ENCODE measurements around the gene FOXP1. TPM values are rescaled to one million over a fixed set of nuclear protein-coding genes. Genes with fewer than 3 reads are reported as not detected.

FOXP1 gene
- total and polyA plus RNA-seq, 2 of the 13 experiments (the other 11 are each of a cell fraction or from before 2014, with no cell fraction given), result 40.4 to 59.0 TPM

GRCh38 chr3:71152892-71153265 is 430.6 kb downstream of the FOXP1 start (continued):
- TF ChIP-seq ZSCAN29 (CRISPR knock-in tag; conservative IDR thresholded peaks at IDR 0.05) (0 out of 2 replicates have a peak, but pooled peaks have one; percentile 50), PHF5A (CRISPR knock-in tag; IDR thresholded peaks at IDR 0.05; ENCODE audit: low read depth, unreplicated experiment) (no peak), ZNF44 (CRISPR knock-in tag; IDR thresholded peaks at IDR 0.05) (no peak), POGZ (CRISPR knock-in tag; IDR thresholded peaks at IDR 0.05) (peak; percentile 92), RARG (CRISPR knock-in tag; IDR thresholded peaks at IDR 0.05; ENCODE audit: low read depth) (no peak), ZBTB3 (CRISPR knock-in tag; IDR thresholded peaks at IDR 0.05; ENCODE audit: borderline replicate concordance, low read depth) (no peak; the same call in 1 of the 2 replicates), HMGXB3 (CRISPR knock-in tag; IDR thresholded peaks at IDR 0.05; ENCODE audit: borderline replicate concordance) (peak; percentile 69; the same call in 1 of the 2 replicates), FOXP1 (IDR thresholded peaks at IDR 0.05) (peak; percentile 58; the same call in 1 of the 2 replicates), FOXP1 (CRISPR knock-in tag; IDR thresholded peaks at IDR 0.05) (peak; percentile 97), GATA4 (IDR thresholded peaks at IDR 0.05; ENCODE audit: borderline replicate concordance, low read depth) (peak; percentile 96), SOX6 (IDR thresholded peaks at IDR 0.05) (no peak), SOX6 (CRISPR knock-in tag; IDR thresholded peaks at IDR 0.05) (peak; percentile 95), CBX2 (IDR thresholded peaks at IDR 0.05; ENCODE audit: low read depth, low read length) (no peak), CBX2 (CRISPR knock-in tag; IDR thresholded peaks at IDR 0.05; ENCODE audit: low read depth) (no peak), MYC (CRISPR knock-in tag; IDR thresholded peaks at IDR 0.05; ENCODE audit: borderline replicate concordance) (peak; percentile 83; the same call in 1 of the 2 replicates), HOMEZ (CRISPR knock-in tag; IDR thresholded peaks at IDR 0.05; ENCODE audit: low read depth) (peak; percentile 89), ATF2 (CRISPR knock-in tag; IDR thresholded peaks at IDR 0.05) (peak; percentile 64; the same call in 1 of the 2 replicates), HNRNPUL1 (IDR thresholded peaks at IDR 0.05; ENCODE audit: low read depth, low read length) (no peak), ZNF574 (CRISPR knock-in tag; IDR thresholded peaks at IDR 0.05) (peak; percentile 74), KLF12 (CRISPR knock-in tag; IDR thresholded peaks at IDR 0.05; ENCODE audit: borderline replicate concordance) (no peak), HDAC1 (CRISPR knock-in tag; IDR thresholded peaks at IDR 0.05) (peak; percentile 91), ELF3 (CRISPR knock-in tag; IDR thresholded peaks at IDR 0.05) (peak; percentile 88), ZNF549 (CRISPR knock-in tag; IDR thresholded peaks at IDR 0.05) (0 out of 2 replicates have a peak, but pooled peaks have one; percentile 28)
